ENCODE data around the gene ZNF714. TPM values are rescaled to one million over a fixed set of nuclear protein-coding genes. Genes with fewer than 3 reads are reported as not detected.
A peak's percentile ranks its signal among the peaks of the same experiment; 100 is the strongest.

Gene ZNF714
- total and polyA plus RNA-seq, 2 of the 8 experiments (the other 6 are each of a cell fraction or from before 2014, with no cell fraction given): 16.4 to 74.2 TPM

GRCh38 chr19:21141787-21142464 lies 59.9 kb downstream of the ZNF714 start, which contains the start of gene ZNF431:
TSS of gene ZNF431 (plus strand) at chr19:21142040. CDS start at chr19:21142184, 144 bp downstream.
- Histone ChIP-seq H3K23ac (ENCODE audit: insufficient read length) (no peak within 1 kb of the TSS), H2BK5ac (ENCODE audit: low read depth, low read length) (peak within 1 kb of the TSS; percentile 94), H3K4me3 (ENCODE audit: extremely low read depth in 1 of 4, insufficient read depth in 2 of 4, low read depth in 3 of 4, low read length in 4 of 4) (peak within 1 kb of the TSS; percentile 90 to 93 (median 92)), H3K27me3 (replicated peaks in 1 of 4; ENCODE audit: control insufficient read depth in 3 of 4, extremely low read depth in 1 of 4, insufficient read depth in 3 of 4, low read length in 3 of 4) (no peaks in the 10 kb centered on the region), H2BK120ac (replicated peaks; ENCODE audit: low read depth, low read length) (no peak within 1 kb of the TSS), H3K9me3 (ENCODE audit: insufficient read depth in 2 of 2, low read depth in 1 of 2, low read length in 1 of 2) (peaks cover 7% of the 10 kb centered on the region in 2 experiments; a peak in 3 of 4 replicates), H2BK12ac (ENCODE audit: low read depth, low read length) (peak within 1 kb of the TSS; percentile 45; the same call in 1 of the 2 replicates), H3K4me1 (replicated peaks in 1 of 4; ENCODE audit: control insufficient read depth in 3 of 4, insufficient read depth in 4 of 4, low read length in 3 of 4) (no peaks in the 10 kb centered on the region; a peak in 1 of 7 replicates), H3K18ac (ENCODE audit: extremely low read depth, low read length) (peak within 1 kb of the TSS; percentile 48; the same call in 1 of the 2 replicates), H2BK20ac (ENCODE audit: low read length) (no peak within 1 kb of the TSS), H4K5ac (ENCODE audit: insufficient read length, low read depth, low read length) (peak within 1 kb of the TSS; percentile 76), H3K79me1 (ENCODE audit: low read depth, low read length) (0 out of 2 replicates have a peak, but pooled peaks cover 2% of the 10 kb centered on the region), H3K79me2 (ENCODE audit: control insufficient read depth in 1 of 2, insufficient read depth in 2 of 2, low read length in 2 of 2) (peaks cover 0 to 27% of the 10 kb centered on the region in 2 experiments; a peak in 2 of 4 replicates), H2AK5ac (ENCODE audit: low read depth, low read length) (no peak within 1 kb of the TSS), H3K4ac (replicated peaks; ENCODE audit: insufficient read length, low read depth, low read length) (no peak within 1 kb of the TSS), H3K23me2 (ENCODE audit: low read depth, low read length) (no peaks in the 10 kb centered on the region), H3K4me2 (ENCODE audit: insufficient read depth in 1 of 2, low read depth in 2 of 2, low read length in 2 of 2) (peak within 1 kb of the TSS; percentile 67 to 71), H4K8ac (ENCODE audit: extremely low read depth, insufficient read depth, low read length) (peak within 1 kb of the TSS; percentile 100), H4K91ac (replicated peaks; ENCODE audit: insufficient read length, low read length) (no peak within 1 kb of the TSS), H2BK15ac (ENCODE audit: low read length) (no peak within 1 kb of the TSS), H3K14ac (ENCODE audit: insufficient read length) (no peak within 1 kb of the TSS), H3K27ac (ENCODE audit: low read depth, low read length) (peak within 1 kb of the TSS; percentile 92), H3K36me3 (ENCODE audit: control insufficient read depth in 2 of 4, insufficient read depth in 4 of 4, low read length in 3 of 4) (peaks cover 7 to 37% (median 24%) of the 10 kb centered on the region in 4 experiments; a peak in 7 of 8 replicates), H3K9ac (replicated peaks in 1 of 4; ENCODE audit: extremely low read depth in 1 of 4, low read depth in 3 of 4, low read length in 3 of 4) (peak within 1 kb of the TSS; percentile 75 to 98 (median 93)), H4K20me1 (replicated peaks in 1 of 2; ENCODE audit: control insufficient read depth in 1 of 2, insufficient read depth in 2 of 2, low read length in 2 of 2) (no peaks in the 10 kb centered on the region), H2AFZ (ENCODE audit: low read length) (peak within 1 kb of the TSS; percentile 86), H3K56ac (replicated peaks; ENCODE audit: insufficient read length, low read depth, low read length) (no peak within 1 kb of the TSS)
- FAIRE-seq (peak; percentile 84), DNase-seq (ENCODE audit: low read depth in 1 of 2, low spot score in 2 of 2) (peak; percentile 84 to 87)
- CTCF ChIA-PET (ENCODE audit: partially characterized antibody): interaction anchor here (0.9 kb wide), 1 partner anchor 322 kb away, joined by 3 read pairs; no protein-coding TSS in a partner anchor
- WGBS, 2 experiments (ENCODE audit: extremely low coverage in 1 of 2, insufficient coverage in 1 of 2, insufficient read length in 1 of 2, insufficient replicate concordance in 2 of 2, low coverage in 1 of 2, low lambda C conversion rate in 2 of 2, missing lambda C conversion rate in 1 of 2): 1% methylated on average over 28 of the region's 30 CpGs; no CpG with 5 or more reads in 1 of the 2 experiments
- POLR2A ChIA-PET (ENCODE audit: partially characterized antibody): interaction anchor here (0.6 to 2.3 kb wide), 21 partner anchors 9 to 627 kb away, joined by 3 to 13 read pairs (median 4); partner anchors contain the start of genes ZNF66, ZNF714 and ZNF85
- no peak for TF ChIP-seq CEBPB (IDR thresholded peaks at IDR 0.05; ENCODE audit: low read depth, low read length)
- 0 out of 2 replicates have a peak, but pooled peaks have one; percentile 49 for TF ChIP-seq RBBP5 (IDR thresholded peaks at IDR 0.05; ENCODE audit: borderline replicate concordance, low read depth, low read length)
- no peak for TF ChIP-seq RFX5 (IDR thresholded peaks at IDR 0.05; ENCODE audit: borderline replicate concordance, low read depth, low read length)
- TF ChIP-seq RXRA (IDR thresholded peaks at IDR 0.05; ENCODE audit: insufficient read depth, low read depth, low read length): no peak
- peak; percentile 89 for TF ChIP-seq YY1 (IDR thresholded peaks at IDR 0.05; ENCODE audit: low read depth, low read length)
- peak; percentile 94 for TF ChIP-seq POLR2AphosphoS5 (IDR thresholded peaks at IDR 0.05; ENCODE audit: low read depth, low read length)
- peak; percentile 90 for TF ChIP-seq SP1 (IDR thresholded peaks at IDR 0.05; ENCODE audit: low read depth, low read length)
- no peak for TF ChIP-seq EP300 (IDR thresholded peaks at IDR 0.05; ENCODE audit: borderline replicate concordance in 1 of 2, low read depth in 2 of 2, low read length in 2 of 2)
- peak; percentile 9; the same call in 1 of the 2 replicates for TF ChIP-seq SP2 (IDR thresholded peaks at IDR 0.05; ENCODE audit: low read length)
- 0 out of 2 replicates have a peak, but pooled peaks have one; percentile 4 for TF ChIP-seq TCF12 (IDR thresholded peaks at IDR 0.05; ENCODE audit: low read depth, low read length)
- TF ChIP-seq KDM4A (IDR thresholded peaks at IDR 0.05; ENCODE audit: low read depth, low read length, severe bottlenecking): peak; percentile 38
- peak; percentile 93 for TF ChIP-seq TAF1 (IDR thresholded peaks at IDR 0.05; ENCODE audit: low read depth, low read length)
- peak; percentile 87 for TF ChIP-seq ASH2L (IDR thresholded peaks at IDR 0.05; ENCODE audit: low read length)
